GM19193 (cell line): Measurements from ENCODE around the gene FRMD1.

Experiments used
- POLR2A ChIP-seq: IDR thresholded peaks from 4 replicates; pipeline ENCODE4 v1.6.1; 2011; ENCODE audit not compliant: insufficient read depth, insufficient read length; ENCODE audit errors: extremely low read depth

The FRMD1 gene

GRCh38 chr6:168082860-168083513, 4.0 kb upstream of the FRMD1 start:
- no peak for TF ChIP-seq POLR2A

GRCh38 chr6:168081858-168082546, 3.0 kb upstream of the FRMD1 start:
- no peak for TF ChIP-seq POLR2A

DNA sequence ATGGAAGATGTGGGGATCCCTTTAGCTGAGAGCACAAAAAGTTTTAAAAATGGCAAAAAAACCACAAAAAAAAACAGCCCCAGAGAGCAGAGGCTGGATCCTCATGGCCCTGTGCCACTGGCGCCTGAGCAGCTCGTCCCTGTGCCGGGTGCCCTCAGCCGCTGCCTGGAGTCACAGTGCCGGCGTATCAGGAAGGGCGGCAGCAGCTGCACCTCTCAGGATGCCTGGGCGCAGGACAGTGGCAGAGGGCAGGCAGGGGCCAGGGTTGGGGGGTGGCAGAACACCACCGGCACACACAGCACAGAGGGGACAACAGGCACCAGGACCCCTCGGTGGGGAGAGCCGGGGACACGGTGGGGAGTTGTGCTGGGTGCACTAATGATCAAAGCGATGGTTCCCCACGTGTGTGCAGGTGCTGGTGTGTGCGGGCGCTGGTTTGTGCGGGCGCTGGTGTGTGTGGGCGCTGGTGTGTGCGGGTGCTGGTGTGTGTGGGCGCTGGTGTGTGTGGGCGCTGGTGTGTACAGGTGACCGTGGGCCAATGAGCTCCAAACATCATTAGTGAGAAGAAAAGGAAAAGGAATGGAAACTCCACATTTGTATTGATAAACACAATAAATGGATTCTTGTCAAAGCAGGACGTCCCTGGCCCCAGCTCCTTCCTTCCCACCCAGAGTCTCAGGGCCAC, 1.5 kb upstream of the FRMD1 start:
- no peak for TF ChIP-seq POLR2A

GRCh38 chr6:168078175-168078942, 653 bp downstream of the FRMD1 start:
- TF ChIP-seq POLR2A = no peak

DNA sequence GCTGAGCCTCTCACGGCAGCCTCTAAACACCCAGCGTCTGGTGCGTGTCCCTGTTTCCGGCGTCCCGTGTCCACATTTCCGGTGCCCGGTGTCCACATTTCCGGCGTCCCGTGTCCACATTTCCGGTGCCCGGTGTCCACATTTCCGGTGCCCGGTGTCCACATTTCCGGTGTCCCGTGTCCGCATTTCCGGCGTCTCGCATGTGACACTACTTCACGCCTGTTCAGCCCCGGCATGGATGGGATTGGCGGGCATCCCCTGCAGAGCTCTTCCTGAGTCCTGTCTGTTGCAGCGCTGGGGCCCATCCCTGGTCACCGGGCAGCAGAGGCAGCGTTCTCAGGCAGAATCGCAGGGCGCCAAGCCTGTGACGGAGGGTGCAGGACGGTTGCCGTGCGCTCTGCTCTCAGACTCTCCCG, 3.2 kb downstream of the FRMD1 start:
- no peak for TF ChIP-seq POLR2A

GRCh38 chr6:168075216-168075615, 3.8 kb downstream of the FRMD1 start:
- TF ChIP-seq POLR2A = no peak

- TF ChIP-seq POLR2A = no peak
These were observed 4.9 kb downstream of the FRMD1 start for GRCh38 chr6:168073937-168074730.

DNA sequence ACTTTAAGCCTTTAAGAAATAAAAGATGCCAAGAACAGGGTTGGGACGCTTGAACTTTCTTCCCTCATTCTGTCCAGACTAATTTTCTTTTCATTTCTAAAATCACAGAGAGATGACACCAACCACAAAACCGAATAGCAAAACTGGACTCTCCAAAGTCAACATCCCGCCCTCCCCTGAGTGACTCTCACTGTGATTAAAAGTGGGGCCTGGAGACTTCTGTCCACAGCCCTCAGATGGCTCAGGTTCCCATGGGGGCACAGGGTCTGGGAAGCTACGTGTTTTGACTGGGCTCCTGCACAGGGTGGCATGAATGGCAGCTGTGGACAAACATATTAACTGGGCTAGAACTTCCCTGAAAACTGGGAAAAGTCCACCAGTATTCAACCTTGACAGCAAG, 6.3 kb downstream of the FRMD1 start:
- no peak for TF ChIP-seq POLR2A

- TF ChIP-seq POLR2A = no peak
These were observed 6.8 kb downstream of the FRMD1 start for GRCh38 chr6:168072261-168072660.

GRCh38 chr6:168071620-168072019, 7.4 kb downstream of the FRMD1 start:
- no peak for TF ChIP-seq POLR2A

DNA sequence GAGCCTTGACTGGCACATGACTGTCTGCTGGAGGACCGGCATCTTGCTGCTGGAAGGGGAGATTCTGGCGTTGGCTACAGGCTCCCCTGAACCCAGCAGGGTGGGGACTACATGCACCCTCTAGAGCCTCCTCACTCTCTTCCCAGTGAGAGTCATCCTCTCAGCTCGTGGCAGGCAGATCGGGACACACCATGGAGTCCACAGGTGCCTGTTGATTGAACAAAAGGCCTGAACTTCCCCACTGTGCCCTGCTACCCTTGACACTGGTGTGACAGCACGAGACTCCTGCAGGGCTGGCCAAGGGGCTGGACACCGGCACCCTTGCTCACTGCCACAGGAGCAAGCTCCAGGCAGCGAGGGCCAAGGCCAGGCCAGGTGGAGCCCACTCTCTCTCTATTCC, 8.2 kb downstream of the FRMD1 start:
- no peak for TF ChIP-seq POLR2A

GRCh38 chr6:168067081-168067759, 11.8 kb downstream of the FRMD1 start:
- TF ChIP-seq POLR2A = no peak

DNA sequence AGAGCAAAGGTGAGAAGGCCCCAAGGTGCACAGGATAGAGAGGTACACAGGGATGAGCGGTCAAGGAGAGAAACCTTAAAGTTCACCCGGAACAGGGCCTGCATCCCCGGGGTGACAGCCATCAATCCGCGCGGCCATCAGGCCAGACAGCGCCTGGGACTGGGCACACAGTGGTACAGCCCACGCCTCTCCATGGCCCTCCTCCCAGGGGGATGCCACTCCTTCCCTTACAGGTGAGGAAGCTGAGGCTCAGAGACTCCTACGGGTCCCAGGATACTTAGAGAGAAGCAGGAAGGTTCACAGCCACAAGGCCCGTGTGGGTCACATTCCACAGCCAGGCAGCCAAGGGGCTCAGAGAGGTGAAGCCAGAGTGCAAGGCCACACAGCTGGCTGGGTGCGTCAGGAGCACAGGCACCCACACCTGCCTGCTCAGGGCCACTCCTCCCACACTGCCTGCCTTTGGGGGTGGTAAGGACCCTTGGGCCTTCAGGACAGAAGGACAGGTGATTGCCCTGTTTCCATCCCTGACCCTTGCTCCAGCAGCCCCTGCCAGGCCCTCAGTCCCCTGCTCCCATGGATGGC, 14.7 kb downstream of the FRMD1 start:
- no peak for TF ChIP-seq POLR2A
